ENCODE data around the gene PGAM2.
A peak's percentile ranks its signal among the peaks of the same experiment; 100 is the strongest.
"Not testable (repeated sequence)": the region's sequence is repeated elsewhere in the genome, so short reads cannot be mapped to it uniquely, and the experiment has no call there.

PGAM2 gene

DNA sequence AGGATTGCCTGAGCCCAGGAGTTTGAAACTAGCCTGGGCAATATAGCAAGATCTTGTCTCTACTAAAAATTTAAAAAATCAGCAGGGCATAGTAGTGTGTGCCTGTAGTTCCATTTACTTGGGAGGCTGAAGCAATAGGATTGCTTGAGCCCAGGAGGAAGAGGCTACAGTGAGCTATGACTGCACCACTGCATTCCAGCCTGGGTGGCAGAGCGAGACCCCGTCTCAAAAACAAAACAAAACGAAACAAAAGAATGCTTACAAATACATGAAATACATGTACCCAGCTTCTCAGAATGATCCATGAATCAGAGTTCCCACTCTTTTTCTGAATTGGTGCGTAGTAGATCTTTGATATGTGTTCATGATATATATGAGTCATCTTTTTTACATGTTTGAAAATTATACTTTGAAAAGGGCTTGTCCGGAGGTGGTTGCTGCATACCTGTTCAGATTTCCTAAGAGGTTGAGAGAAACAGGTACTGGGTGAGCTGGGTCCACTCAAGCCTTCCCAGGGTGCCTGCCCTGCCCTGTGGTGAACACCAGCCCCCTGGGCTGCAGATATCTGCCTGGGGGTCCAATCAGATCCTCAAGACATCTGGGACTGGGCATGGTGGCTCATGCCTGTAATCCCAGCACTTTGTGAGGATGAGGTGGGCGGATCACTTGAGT is 42.4 kb downstream of the PGAM2 start:
- DNase-seq (ENCODE audit: low read depth), result not testable (repeated sequence)

DNA sequence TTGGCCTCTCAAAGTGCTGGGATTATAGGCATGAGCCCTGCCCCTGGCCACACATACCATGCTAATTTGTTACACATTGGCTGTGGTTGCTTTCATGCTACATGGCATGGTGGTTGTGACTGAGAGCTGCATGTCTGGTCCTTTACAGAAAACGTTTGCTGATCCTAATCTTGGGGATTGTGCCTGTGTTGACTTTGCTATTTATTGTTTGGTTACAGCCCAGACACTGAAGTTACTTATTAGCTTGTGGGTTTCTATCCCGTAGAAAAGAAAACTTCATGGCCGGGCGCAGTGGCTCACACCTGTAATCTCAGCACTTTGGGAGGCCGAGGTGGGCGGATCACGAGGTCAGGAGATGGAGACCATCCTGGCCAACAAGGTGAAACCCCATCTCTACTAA is 43.3 kb downstream of the PGAM2 start:
- DNase-seq (ENCODE audit: low read depth), result not testable (repeated sequence)

DNA sequence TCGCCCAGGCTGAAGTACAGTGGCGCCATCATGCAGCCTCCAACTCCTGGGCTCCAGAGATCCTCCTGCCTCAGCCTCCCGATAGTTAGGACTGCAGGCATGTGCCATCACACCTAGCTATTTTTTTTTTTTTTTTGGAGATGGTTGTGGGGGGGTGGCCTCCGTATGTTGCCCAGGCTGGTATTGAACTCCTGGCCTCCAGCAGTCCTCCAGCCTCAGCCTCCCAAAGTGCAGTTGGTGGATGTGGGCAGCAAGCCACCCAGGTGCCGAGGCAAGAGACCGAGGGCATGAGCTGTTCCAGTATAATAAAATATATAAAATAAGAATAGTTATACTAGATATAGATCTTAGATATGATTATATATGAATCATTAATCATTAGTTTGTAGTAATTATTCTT is 45.5 kb downstream of the PGAM2 start:
- DNase-seq (ENCODE audit: low read depth), result not testable (repeated sequence)

- peak; percentile 96 for DNase-seq (ENCODE audit: low read depth)
Observed at GRCh38 chr7:44018857-44019807, 46.2 kb downstream of the PGAM2 start.

DNA sequence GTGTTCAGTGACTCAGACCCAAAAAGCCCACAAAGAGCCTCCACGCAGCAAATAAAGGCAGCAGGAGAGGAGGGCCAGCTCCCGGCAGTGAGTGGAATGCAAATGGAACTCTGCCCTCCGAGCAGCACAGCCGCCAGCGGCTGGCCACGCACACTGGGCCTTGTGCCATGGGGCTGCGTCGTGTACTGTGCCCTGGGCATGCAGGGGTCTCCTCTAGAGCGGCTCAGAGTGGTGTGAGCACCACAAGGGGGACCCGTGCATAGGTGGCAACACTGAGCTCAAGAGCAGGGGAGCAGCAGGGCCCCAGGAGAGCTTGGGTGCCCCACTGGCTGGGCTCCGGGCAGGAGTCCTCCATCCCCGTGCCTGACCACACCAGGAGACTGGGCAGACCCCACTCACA is 50.3 kb downstream of the PGAM2 start:
- DNase-seq (ENCODE audit: low read depth), result not testable (repeated sequence)

Data from fibroblast of gingiva (primary cell).